ENCODE measurements around the gene ARMC7. TPM values are rescaled to one million over a fixed set of nuclear protein-coding genes. Genes with fewer than 3 reads are reported as not detected.
A peak's percentile ranks its signal among the peaks of the same experiment; 100 is the strongest.
"Not testable (repeated sequence)": the region's sequence is repeated elsewhere in the genome, so short reads cannot be mapped to it uniquely, and the experiment has no call there.

ARMC7 gene
- total RNA-seq, 1 donor from 2014 or later: 15.6 TPM

GRCh38 chr17:75067856-75068255 is 41.9 kb upstream of the ARMC7 start:
- Mint-ChIP-seq H3K9me3 (no peaks in the 10 kb centered on the region), H3K27ac (ENCODE audit: unreplicated experiment) (peak overlapping the region; percentile 57), H3K4me1 (no peaks in the 10 kb centered on the region), H3K36me3 (ENCODE audit: low read depth) (no peaks in the 10 kb centered on the region), H3K27me3 (ENCODE audit: low read depth) (no peaks in the 10 kb centered on the region), H3K4me3 (no peak overlapping the region)
- DNase-seq (ENCODE audit: low read depth, low spot score): no peak
- no peak for TF ChIP-seq CTCF (conservative IDR thresholded peaks at IDR 0.05)

DNA sequence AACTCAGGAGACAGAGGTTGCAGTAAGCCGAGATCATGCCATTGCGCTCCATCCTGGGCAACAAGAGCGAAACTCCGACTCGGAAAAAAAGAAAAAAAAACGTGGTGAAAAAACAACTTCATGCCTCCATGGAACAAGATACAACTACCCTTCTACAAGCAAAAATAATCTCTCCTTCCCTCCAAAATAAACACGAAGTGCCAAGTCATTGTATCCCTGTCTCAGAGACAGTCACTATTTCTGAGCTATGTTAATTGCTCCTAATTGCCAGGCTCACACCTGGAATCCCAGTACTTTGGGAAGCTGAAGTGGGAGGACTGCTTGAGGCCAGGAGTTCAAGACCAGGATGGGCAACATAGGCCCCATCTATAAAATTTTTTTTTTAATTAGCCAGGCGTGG is 41.0 kb upstream of the ARMC7 start:
- Mint-ChIP-seq H3K27me3 (ENCODE audit: low read depth) (no peaks in the 10 kb centered on the region), H3K27ac (ENCODE audit: unreplicated experiment) (no peak overlapping the region), H3K36me3 (ENCODE audit: low read depth) (no peaks in the 10 kb centered on the region), H3K4me1 (no peaks in the 10 kb centered on the region), H3K4me3 (no peak overlapping the region), H3K9me3 (no peaks in the 10 kb centered on the region)
- TF ChIP-seq CTCF (conservative IDR thresholded peaks at IDR 0.05): no peak
- DNase-seq (ENCODE audit: low read depth, low spot score): no peak

GRCh38 chr17:75069783-75070182 is 40.0 kb upstream of the ARMC7 start:
- no peak for TF ChIP-seq CTCF (conservative IDR thresholded peaks at IDR 0.05)

GRCh38 chr17:75071478-75072271 is 38.1 kb upstream of the ARMC7 start:
- not testable (repeated sequence) for H3K9me3 Mint-ChIP-seq; H3K4me3 Mint-ChIP-seq; H3K27ac Mint-ChIP-seq (ENCODE audit: unreplicated experiment); H3K36me3 Mint-ChIP-seq (ENCODE audit: low read depth); DNase-seq (ENCODE audit: low read depth, low spot score); H3K4me1 Mint-ChIP-seq; H3K27me3 Mint-ChIP-seq (ENCODE audit: low read depth)

More at GRCh38 chr17:75069783-75070182, 40.0 kb upstream of the ARMC7 start:
- Mint-ChIP-seq H3K27ac (ENCODE audit: unreplicated experiment) (no peak overlapping the region), H3K36me3 (ENCODE audit: low read depth) (no peaks in the 10 kb centered on the region), H3K9me3 (no peaks in the 10 kb centered on the region), H3K4me1 (no peaks in the 10 kb centered on the region), H3K27me3 (ENCODE audit: low read depth) (no peaks in the 10 kb centered on the region), H3K4me3 (no peak overlapping the region)
- no peak for DNase-seq (ENCODE audit: low read depth, low spot score)

DNA sequence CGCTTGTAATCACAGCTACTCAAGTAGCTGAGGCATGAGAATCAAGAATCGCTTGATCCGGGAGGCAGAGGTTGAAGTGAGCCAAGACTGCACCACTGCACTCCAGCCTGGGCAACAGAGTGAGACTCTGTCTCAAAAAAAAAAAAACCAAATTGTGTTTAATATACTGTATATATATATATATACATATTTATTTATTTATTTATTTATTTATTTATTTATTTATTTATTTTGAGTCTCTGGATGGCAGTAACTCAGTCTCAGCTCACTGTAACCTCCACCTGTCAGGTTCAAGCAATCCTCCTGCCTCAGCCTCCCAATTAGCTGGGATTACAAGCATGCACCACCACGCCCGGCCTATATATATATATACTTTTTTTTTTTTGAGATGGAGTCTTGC is 36.9 kb upstream of the ARMC7 start:
- not testable (repeated sequence) for H3K9me3 Mint-ChIP-seq; H3K4me1 Mint-ChIP-seq; H3K36me3 Mint-ChIP-seq (ENCODE audit: low read depth); H3K27me3 Mint-ChIP-seq (ENCODE audit: low read depth); DNase-seq (ENCODE audit: low read depth, low spot score); H3K4me3 Mint-ChIP-seq; H3K27ac Mint-ChIP-seq (ENCODE audit: unreplicated experiment)

GRCh38 chr17:75073618-75074047 is 36.1 kb upstream of the ARMC7 start:
- no peak overlapping the region for H3K27ac Mint-ChIP-seq (ENCODE audit: unreplicated experiment)
- H3K4me3 Mint-ChIP-seq: no peak overlapping the region

More at GRCh38 chr17:75073618-75074047, 36.1 kb upstream of the ARMC7 start:
- TF ChIP-seq CTCF (conservative IDR thresholded peaks at IDR 0.05): no peak
- Mint-ChIP-seq H3K9me3 (no peaks in the 10 kb centered on the region), H3K27me3 (ENCODE audit: low read depth) (no peaks in the 10 kb centered on the region), H3K36me3 (ENCODE audit: low read depth) (no peaks in the 10 kb centered on the region), H3K4me1 (no peaks in the 10 kb centered on the region)
- no peak for DNase-seq (ENCODE audit: low read depth, low spot score)

Measured in neural crest cell (in vitro differentiated cells).